HG02981 (cell line): ENCODE measurements around the gene DVL1.

Experiments
- ATAC-seq: cut with Tn5 transposase; IDR thresholded peaks from one replicate; pipeline ENCODE4 v1.9.1; 2021; ENCODE audit warnings: mild to moderate bottlenecking, moderate library complexity; ENCODE audit not compliant: unreplicated experiment

DVL1 gene

GRCh38 chr1:1285611-1286311 lies 63.5 kb downstream of the DVL1 start:
- ATAC-seq: no peak
